ENCODE data around the gene MAN2A1.

GRCh38 chr5:109645707-109646192, 44.0 kb upstream of the MAN2A1 start:
- TF ChIP-seq, protein P1, sequence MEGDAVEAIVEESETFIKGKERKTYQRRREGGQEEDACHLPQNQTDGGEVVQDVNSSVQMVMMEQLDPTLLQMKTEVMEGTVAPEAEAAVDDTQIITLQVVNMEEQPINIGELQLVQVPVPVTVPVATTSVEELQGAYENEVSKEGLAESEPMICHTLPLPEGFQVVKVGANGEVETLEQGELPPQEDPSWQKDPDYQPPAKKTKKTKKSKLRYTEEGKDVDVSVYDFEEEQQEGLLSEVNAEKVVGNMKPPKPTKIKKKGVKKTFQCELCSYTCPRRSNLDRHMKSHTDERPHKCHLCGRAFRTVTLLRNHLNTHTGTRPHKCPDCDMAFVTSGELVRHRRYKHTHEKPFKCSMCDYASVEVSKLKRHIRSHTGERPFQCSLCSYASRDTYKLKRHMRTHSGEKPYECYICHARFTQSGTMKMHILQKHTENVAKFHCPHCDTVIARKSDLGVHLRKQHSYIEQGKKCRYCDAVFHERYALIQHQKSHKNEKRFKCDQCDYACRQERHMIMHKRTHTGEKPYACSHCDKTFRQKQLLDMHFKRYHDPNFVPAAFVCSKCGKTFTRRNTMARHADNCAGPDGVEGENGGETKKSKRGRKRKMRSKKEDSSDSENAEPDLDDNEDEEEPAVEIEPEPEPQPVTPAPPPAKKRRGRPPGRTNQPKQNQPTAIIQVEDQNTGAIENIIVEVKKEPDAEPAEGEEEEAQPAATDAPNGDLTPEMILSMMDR (IDR thresholded peaks at IDR 0.05), result no peak
- TF ChIP-seq SIN3A (IDR thresholded peaks at IDR 0.05; ENCODE audit: borderline replicate concordance, insufficient read depth, low read depth, low read length), result no peak

Measured in Panc1 (cell line).